H1 (cell line): ENCODE results near the gene VWF. TPM values are rescaled to one million over a fixed set of nuclear protein-coding genes. Genes with fewer than 3 reads are reported as not detected.

Experiments
- BACH1 ChIP-seq: IDR thresholded peaks from 2 replicates; pipeline ENCODE4 v1.6.1; 2012; ENCODE audit warnings: low read length, improper control_type of control experiment
- BRCA1 ChIP-seq: IDR thresholded peaks from 2 replicates; pipeline ENCODE4 v1.6.1; 2012; ENCODE audit warnings: low read depth, low read length, improper control_type of control experiment
- RXRA ChIP-seq: IDR thresholded peaks from 2 replicates; pipeline ENCODE4 v1.6.1; 2011; ENCODE audit warnings: low read depth, mild to moderate bottlenecking, low read length, moderate library complexity; ENCODE audit not compliant: insufficient read depth
- SIRT6 ChIP-seq: IDR thresholded peaks from one replicate; pipeline ENCODE4 v1.7.1; 2012; ENCODE audit warnings: low read length, inconsistent platforms
- polyA plus RNA-seq, 7 experiments: library from polyadenylated mRNA; depleted of rRNA in 3 of 7; stranded (reverse) in 5 of 7; unstranded in 2 of 7; fragments of >200 nt in 5 of 7; fragments of 200-250 nt in 2 of 7; gene quantifications; 1 replicate in 5 of 7; 2 replicates in 1 of 7; 4 replicates in 1 of 7; pipeline versions ENCODE4 v1.2.1 to v1.2.3, GENCODE V29; 2011 to 2013; ENCODE audit warnings: missing spikeins in 2 of 7, mixed read lengths in 2 of 7
- small RNA-seq: library from polyadenylated mRNA; stranded (forward); fragments of <200 nt; extraction: miRNeasy Mini kit (QIAGEN cat#:217004); gene quantifications from one replicate; pipeline ENCODE3, GENCODE V24; 2013; ENCODE audit not compliant: insufficient read depth
- total RNA-seq: library from RNA; stranded (reverse); fragmentation: NEBNext Ultra II Directional; extraction: Animal tissue kit (Norgen Biotek cat#: 25700); gene quantifications from 2 replicates; pipeline ENCODE4 v1.2.1, GENCODE V29; 2021

VWF gene
- total and polyA plus RNA-seq, 2 of the 8 experiments (the other 6 are each of a cell fraction or from before 2014, with no cell fraction given): 0.39 to 0.60 TPM

GRCh38 chr12:5898874-5899273 lies 225.6 kb downstream of the VWF start (continued):
- TF ChIP-seq RXRA (no peak), BACH1 (no peak), BRCA1 (no peak), SIRT6 (no peak)

Small RNA genes within 50 kb of the gene (small RNA-seq; reads per million reads assigned to genes)
- gene RN7SL69P: not detected

Other genes starting within 250 kb of the VWF start
- gene ANO2, start 179.4 kb downstream of the VWF start, total RNA-seq: 3.5 and 5.5 TPM in 2 replicates
- gene ANO2, start 179.4 kb downstream of the VWF start, polyA plus RNA-seq (2011; rRNA removed): 1.7 and 1.9 TPM in 2 replicates
- 164 and 168 TPM in 2 replicates for gene CD9, start 75.7 kb upstream of the VWF start, total RNA-seq
- gene CD9, start 75.7 kb upstream of the VWF start, polyA plus RNA-seq (2011; rRNA removed): 173 and 319 TPM in 2 replicates
- gene PLEKHG6, start 186.0 kb upstream of the VWF start, total RNA-seq: 25.5 and 32.5 TPM in 2 replicates
- gene PLEKHG6, start 186.0 kb upstream of the VWF start, polyA plus RNA-seq (2011; rRNA removed): 23.1 and 38.1 TPM in 2 replicates
- gene TNFRSF1A, start 217.4 kb upstream of the VWF start, total RNA-seq: 42.1 and 45.8 TPM in 2 replicates
- gene TNFRSF1A, start 217.4 kb upstream of the VWF start, polyA plus RNA-seq (2011; rRNA removed): 28.7 and 48.7 TPM in 2 replicates